Loucy (cell line): Measurements from ENCODE around the gene PCGF2.

ENCODE experiments used
- H2AFZ ChIP-seq: fragments of 200-600 bp; sonication (generic); 2 replicates; pipeline ENCODE4 v1.6.0; 2016; ENCODE audit warnings: antibody characterized with exemption, mild to moderate bottlenecking, low read length, moderate library complexity
- H3F3A ChIP-seq: fragments of 200-600 bp; 2 replicates; pipeline ENCODE4 v1.6.0; 2016; ENCODE audit warnings: antibody characterized with exemption, low read depth, mild to moderate bottlenecking
- H3K27me3 ChIP-seq: fragments of 200-600 bp; sonication (generic); 2 replicates; pipeline ENCODE4 v1.6.1; 2014; ENCODE audit warnings: low read length, mild to moderate bottlenecking; ENCODE audit not compliant: insufficient read depth, poor library complexity, severe bottlenecking
- H3K36me3 ChIP-seq: fragments of 200-600 bp; sonication (generic); 2 replicates; pipeline ENCODE4 v1.6.1; 2016; ENCODE audit warnings: low read length; ENCODE audit not compliant: insufficient read depth
- H3K4me1 ChIP-seq: fragments of 200-600 bp; sonication (generic); 2 replicates; pipeline ENCODE4 v1.5.1; 2014; ENCODE audit warnings: low read length, mild to moderate bottlenecking; ENCODE audit not compliant: insufficient read depth, poor library complexity, severe bottlenecking
- H3K4me2 ChIP-seq: fragments of 200-600 bp; sonication (generic); 2 replicates; pipeline ENCODE4 v1.6.0; 2014; ENCODE audit warnings: antibody characterized with exemption, low read length, low read depth, mild to moderate bottlenecking; ENCODE audit not compliant: poor library complexity, severe bottlenecking
- H3K4me3 ChIP-seq: fragments of 200-600 bp; sonication (generic); 2 replicates; pipeline ENCODE4 v1.5.1; 2014; ENCODE audit warnings: low read length, mild to moderate bottlenecking, mixed read lengths; ENCODE audit not compliant: poor library complexity, severe bottlenecking
- H3K79me2 ChIP-seq: fragments of 200-600 bp; sonication (generic); 2 replicates; pipeline ENCODE4 v1.6.1; 2014; ENCODE audit warnings: low read length; ENCODE audit not compliant: insufficient read depth
- H3K9ac ChIP-seq: fragments of 200-600 bp; sonication (generic); 2 replicates; pipeline ENCODE4 v1.6.0; 2014; ENCODE audit warnings: mild to moderate bottlenecking, low read depth, low read length, moderate library complexity; ENCODE audit not compliant: poor library complexity, severe bottlenecking
- H3K9me2 ChIP-seq: fragments of 200-600 bp; sonication (generic); replicated peaks from 2 replicates; pipeline ENCODE4 v1.6.1; 2016; ENCODE audit warnings: low read depth, low read length, mixed read lengths
- H3K9me3 ChIP-seq: fragments of 200-600 bp; sonication (generic); 2 replicates; pipeline ENCODE4 v1.6.1; 2014; ENCODE audit warnings: mild to moderate bottlenecking, antibody characterized with exemption, low read length, low read depth; ENCODE audit not compliant: insufficient read depth
- H4K20me1 ChIP-seq: fragments of 200-600 bp; sonication (generic); 2 replicates; pipeline ENCODE4 v1.6.0; 2014; ENCODE audit warnings: antibody characterized with exemption, low read length, mild to moderate bottlenecking; ENCODE audit not compliant: insufficient read depth, poor library complexity, severe bottlenecking
- CTCF ChIP-seq: fragments of 200-600 bp; sonication (generic); conservative IDR thresholded peaks from 2 replicates; pipeline ENCODE4 v1.5.1; 2014; ENCODE audit warnings: mild to moderate bottlenecking, antibody characterized with exemption, low read length
- EZH2phosphoT487 ChIP-seq: fragments of 200-600 bp; IDR thresholded peaks from 2 replicates; pipeline ENCODE4 v1.6.1; 2018; ENCODE audit warnings: antibody characterized with exemption, mild to moderate bottlenecking, moderate library complexity, borderline replicate concordance

PCGF2 gene

GRCh38 chr17:38705523-38705802, 42.7 kb downstream of the PCGF2 start:
- Histone ChIP-seq H3K27me3 (no peaks in the 10 kb centered on the region), H3K4me1 (peaks cover 47% of the 10 kb centered on the region), H3K9ac (peak overlapping the region; percentile 99), H3F3A (peaks cover 7% of the 10 kb centered on the region), H2AFZ (no peak overlapping the region), H4K20me1 (peaks cover 42% of the 10 kb centered on the region), H3K4me2 (peak overlapping the region; percentile 95), H3K4me3 (peak overlapping the region; percentile 93), H3K79me2 (peaks cover 66% of the 10 kb centered on the region), H3K36me3 (peaks cover 10% of the 10 kb centered on the region; the same call in 1 of the 2 replicates), H3K9me3 (no peaks in the 10 kb centered on the region), H3K9me2 (no peaks in the 10 kb centered on the region)
- TF ChIP-seq EZH2phosphoT487 (no peak), CTCF (no peak)

GRCh38 chr17:38704606-38705522, 43.3 kb downstream of the PCGF2 start, which contains the start of gene MLLT6:
Gene MLLT6 (plus strand): TSS chr17:38705273. CDS start chr17:38705633, 360 bp downstream.
- peak within 1 kb of the TSS; percentile 99 for H3K9ac ChIP-seq
- peaks cover 9% of the 10 kb centered on the region; the same call in 1 of the 2 replicates for H3K36me3 ChIP-seq
- peaks cover 7% of the 10 kb centered on the region for H3F3A ChIP-seq
- H3K79me2 ChIP-seq: peaks cover 62% of the 10 kb centered on the region
- H3K9me2 ChIP-seq: no peaks in the 10 kb centered on the region
- H3K4me3 ChIP-seq: peak within 1 kb of the TSS; percentile 99
- H2AFZ ChIP-seq: peak within 1 kb of the TSS; percentile 73
- peaks cover 36% of the 10 kb centered on the region for H4K20me1 ChIP-seq
- H3K9me3 ChIP-seq: no peaks in the 10 kb centered on the region
- H3K4me2 ChIP-seq: peak within 1 kb of the TSS; percentile 95
- no peaks in the 10 kb centered on the region for H3K27me3 ChIP-seq
- peaks cover 41% of the 10 kb centered on the region for H3K4me1 ChIP-seq
- TF ChIP-seq EZH2phosphoT487: no peak
- no peak for TF ChIP-seq CTCF

GRCh38 chr17:38703742-38704605, 44.2 kb downstream of the PCGF2 start:
- Histone ChIP-seq H3K9ac (peak overlapping the region; percentile 99), H3K4me1 (peaks cover 40% of the 10 kb centered on the region), H3K79me2 (peaks cover 53% of the 10 kb centered on the region), H4K20me1 (peaks cover 29% of the 10 kb centered on the region), H3K4me3 (peak overlapping the region; percentile 99), H3K9me2 (no peaks in the 10 kb centered on the region), H3K27me3 (no peaks in the 10 kb centered on the region), H2AFZ (peak overlapping the region; percentile 73), H3K36me3 (no peaks in the 10 kb centered on the region; the same call in 1 of the 2 replicates), H3K4me2 (peak overlapping the region; percentile 92), H3F3A (peaks cover 7% of the 10 kb centered on the region), H3K9me3 (no peaks in the 10 kb centered on the region)
- TF ChIP-seq CTCF: no peak
